ENCODE data around the gene RAB23.

RAB23 gene

GRCh38 chr6:57180596-57180995 lies 41.5 kb downstream of the RAB23 start:
- DNase-seq (ENCODE audit: low spot score) = no peak

GRCh38 chr6:57177545-57178265 lies 44.4 kb downstream of the RAB23 start:
- peak; percentile 28 for DNase-seq (ENCODE audit: low spot score)

- DNase-seq (ENCODE audit: low spot score) = no peak
Measured at GRCh38 chr6:57174511-57174907, 47.6 kb downstream of the RAB23 start.

- DNase-seq (ENCODE audit: low spot score) = peak; percentile 69
Measured at GRCh38 chr6:57173886-57174510, 48.1 kb downstream of the RAB23 start.

- DNase-seq (ENCODE audit: low spot score) = peak; percentile 27
Measured at GRCh38 chr6:57173056-57173885, 48.8 kb downstream of the RAB23 start.

GRCh38 chr6:57172136-57173055 lies 49.7 kb downstream of the RAB23 start, which contains the start of gene BAG2:
TSS of gene BAG2 (plus strand) at chr6:57172326. CDS start at chr6:57172698, 372 bp downstream.
- DNase-seq (ENCODE audit: low spot score) = peak; percentile 87

GRCh38 chr6:57165080-57165479 lies 57.0 kb downstream of the RAB23 start:
- DNase-seq (ENCODE audit: low spot score) = no peak

GRCh38 chr6:57163956-57164355 lies 58.2 kb downstream of the RAB23 start:
- DNase-seq (ENCODE audit: low spot score) = no peak

GRCh38 chr6:57162516-57162915 lies 59.6 kb downstream of the RAB23 start:
- no peak for DNase-seq (ENCODE audit: low spot score)

GRCh38 chr6:57162028-57162427 lies 60.1 kb downstream of the RAB23 start:
- no peak for DNase-seq (ENCODE audit: low spot score)

- no peak for DNase-seq (ENCODE audit: low spot score)
Measured at GRCh38 chr6:57159127-57159526, 63.0 kb downstream of the RAB23 start.

GRCh38 chr6:57158658-57159057 lies 63.4 kb downstream of the RAB23 start:
- no peak for DNase-seq (ENCODE audit: low spot score)

- no peak for DNase-seq (ENCODE audit: low spot score)
Measured at GRCh38 chr6:57147955-57148858, 73.9 kb downstream of the RAB23 start.

- DNase-seq (ENCODE audit: low spot score) = no peak
Measured at GRCh38 chr6:57147401-57147800, 74.7 kb downstream of the RAB23 start.

- no peak for DNase-seq (ENCODE audit: low spot score)
Measured at GRCh38 chr6:57143690-57144089, 78.4 kb downstream of the RAB23 start.

GRCh38 chr6:57142178-57142525 lies 80.0 kb downstream of the RAB23 start:
- DNase-seq (ENCODE audit: low spot score) = no peak

- no peak for DNase-seq (ENCODE audit: low spot score)
Measured at GRCh38 chr6:57141451-57142177, 80.5 kb downstream of the RAB23 start.

GRCh38 chr6:57138026-57138425 lies 84.1 kb downstream of the RAB23 start:
- no peak for DNase-seq (ENCODE audit: low spot score)

- DNase-seq (ENCODE audit: low spot score) = no peak
Measured at GRCh38 chr6:57137350-57137749, 84.8 kb downstream of the RAB23 start.
